C4-2B (cell line): ENCODE measurements around the gene WBP4.

Experiments
- H3K27ac ChIP-seq: fragments of 450-650 bp; 2 replicates; pipeline ENCODE4 v1.5.1; 2017
- CTCF ChIP-seq: fragments of 450-650 bp; conservative IDR thresholded peaks from 2 replicates; pipeline ENCODE4 v1.5.1; 2017; ENCODE audit warnings: mild to moderate bottlenecking
- ZFX ChIP-seq: fragments of 450-650 bp; IDR thresholded peaks from 2 replicates; pipeline ENCODE4 v1.6.1; 2017

Gene WBP4

GRCh38 chr13:41049480-41050440, 11.5 kb upstream of the WBP4 start:
- H3K27ac ChIP-seq, result no peak overlapping the region
- no peak for TF ChIP-seq CTCF
- no peak for TF ChIP-seq ZFX

GRCh38 chr13:41052441-41052840, 8.9 kb upstream of the WBP4 start:
- H3K27ac ChIP-seq, result no peak overlapping the region
- TF ChIP-seq ZFX (no peak), CTCF (no peak)

- H3K27ac ChIP-seq, result no peak overlapping the region
- TF ChIP-seq CTCF (no peak), ZFX (no peak)
Measured at GRCh38 chr13:41053384-41053826, 7.9 kb upstream of the WBP4 start.

GRCh38 chr13:41054212-41054877, 7.0 kb upstream of the WBP4 start:
- TF ChIP-seq ZFX (no peak), CTCF (peak; percentile 66)
- no peak overlapping the region for H3K27ac ChIP-seq

- H3K27ac ChIP-seq, result no peak overlapping the region
- no peak for TF ChIP-seq CTCF
- no peak for TF ChIP-seq ZFX
Measured at GRCh38 chr13:41054919-41055619, 6.2 kb upstream of the WBP4 start.

- H3K27ac ChIP-seq, result no peak overlapping the region
- TF ChIP-seq CTCF (no peak), ZFX (no peak)
Measured at GRCh38 chr13:41056194-41056593, 5.1 kb upstream of the WBP4 start.
